Trophoblast cell (in vitro differentiated cells and primary cell): ENCODE data around the gene RNU2-63P.

Source experiments
- DNase-seq, 2 donors: peaks; one replicate each; pipeline ENCODE4 v3.0.0-alpha.2; 2016
- H2AFZ ChIP-seq: 2 replicates; pipeline ENCODE4 v1.6.1; 2013; ENCODE audit warnings: low read length, moderate library complexity, mild to moderate bottlenecking; ENCODE audit not compliant: insufficient read depth, poor library complexity
- H2AK5ac ChIP-seq: 2 replicates; pipeline ENCODE4 v1.6.1; 2013; ENCODE audit warnings: mild to moderate bottlenecking, low read length
- H2BK120ac ChIP-seq: 2 replicates; pipeline ENCODE4 v1.6.1; 2013; ENCODE audit warnings: low read length, mild to moderate bottlenecking, moderate library complexity; ENCODE audit not compliant: insufficient read depth, poor library complexity
- H2BK12ac ChIP-seq: 2 replicates; pipeline ENCODE4 v1.6.1; 2013; ENCODE audit warnings: mild to moderate bottlenecking, low read length, moderate library complexity
- H2BK5ac ChIP-seq: 2 replicates; pipeline ENCODE4 v1.6.1; 2013; ENCODE audit warnings: low read length, low read depth, moderate library complexity, mild to moderate bottlenecking; ENCODE audit not compliant: poor library complexity
- H3K14ac ChIP-seq: 2 replicates; pipeline ENCODE4 v1.6.1; 2013; ENCODE audit warnings: mild to moderate bottlenecking, low read length
- H3K18ac ChIP-seq: 2 replicates; pipeline ENCODE4 v1.6.1; 2013; ENCODE audit warnings: mild to moderate bottlenecking, low read length
- H3K23ac ChIP-seq: 2 replicates; pipeline ENCODE4 v1.6.1; 2013; ENCODE audit warnings: low read length
- H3K27ac ChIP-seq: 2 replicates; pipeline ENCODE4 v1.5.1; 2013; ENCODE audit warnings: low read depth, mild to moderate bottlenecking, inconsistent platforms, low read length, moderate library complexity
- H3K27me3 ChIP-seq: 2 replicates; pipeline ENCODE4 v1.6.1; 2013; ENCODE audit warnings: inconsistent platforms, mild to moderate bottlenecking, low read length, moderate library complexity; ENCODE audit not compliant: insufficient read depth
- H3K36me3 ChIP-seq, 2 experiments: 1 replicate in 1 of 2; 2 replicates in 1 of 2; pipeline ENCODE4 v1.6.1; 2013; ENCODE audit warnings: low read length in 2 of 2, mild to moderate bottlenecking in 2 of 2, moderate library complexity in 1 of 2; ENCODE audit not compliant: insufficient read depth in 2 of 2, control insufficient read depth in 1 of 2
- H3K4ac ChIP-seq: 2 replicates; pipeline ENCODE4 v1.6.1; 2013; ENCODE audit warnings: low read depth, mild to moderate bottlenecking, low read length, moderate library complexity
- H3K4me1 ChIP-seq, 2 experiments: 1 replicate in 1 of 2; 2 replicates in 1 of 2; pipeline ENCODE4 v1.6.1; 2013; ENCODE audit warnings: low read length in 2 of 2, mild to moderate bottlenecking in 2 of 2, moderate library complexity in 1 of 2; ENCODE audit not compliant: insufficient read depth in 2 of 2, control insufficient read depth in 1 of 2
- H3K4me2 ChIP-seq: 2 replicates; pipeline ENCODE4 v1.6.1; 2013; ENCODE audit warnings: inconsistent platforms, mild to moderate bottlenecking, low read length, moderate library complexity
- H3K4me3 ChIP-seq: 2 replicates; pipeline ENCODE4 v1.5.1; 2013; ENCODE audit warnings: mild to moderate bottlenecking, low read depth, low read length, inconsistent platforms
- H3K79me1 ChIP-seq: one replicate; pipeline ENCODE4 v1.6.1; 2013; ENCODE audit warnings: low read length
- H3K79me2 ChIP-seq: 2 replicates; pipeline ENCODE4 v1.6.1; 2013; ENCODE audit warnings: low read length, mild to moderate bottlenecking; ENCODE audit not compliant: control insufficient read depth, insufficient read depth, poor library complexity
- H3K9ac ChIP-seq: 2 replicates; pipeline ENCODE4 v1.6.1; 2013; ENCODE audit warnings: mild to moderate bottlenecking, low read length
- H3K9me3 ChIP-seq: 2 replicates; pipeline ENCODE4 v1.6.1; 2013; ENCODE audit warnings: low read depth, mild to moderate bottlenecking, control low read depth, inconsistent platforms, low read length; ENCODE audit not compliant: insufficient read depth
- H4K12ac ChIP-seq: 2 replicates; pipeline ENCODE4 v1.6.1; 2013; ENCODE audit warnings: low read depth, mild to moderate bottlenecking, low read length, moderate library complexity
- H4K8ac ChIP-seq: 2 replicates; pipeline ENCODE4 v1.6.1; 2013; ENCODE audit warnings: low read depth, mild to moderate bottlenecking, low read length, moderate library complexity
- H4K91ac ChIP-seq: one replicate; pipeline ENCODE4 v1.6.1; 2013; ENCODE audit warnings: low read depth, mild to moderate bottlenecking, low read length, moderate library complexity
- WGBS: extraction: QIAGEN DNeasy Blood & Tissue Kit; methylation state at CpG from one replicate; pipeline ENCODE4 v1.1.7; 2013; ENCODE audit warnings: missing lambda C conversion rate; ENCODE audit not compliant: insufficient read length, insufficient coverage; ENCODE audit errors: extremely low coverage; 5-methylcytosine and 5-hydroxymethylcytosine counted together

Gene RNU2-63P

GRCh38 chr2:88027697-88028389 lies 11.5 kb upstream of the RNU2-63P start:
- Histone ChIP-seq H3K9ac (no peak overlapping the region), H2AFZ (no peak overlapping the region), H3K79me2 (no peaks in the 10 kb centered on the region), H3K18ac (no peak overlapping the region), H4K12ac (no peak overlapping the region), H3K4me3 (no peak overlapping the region), H3K9me3 (no peaks in the 10 kb centered on the region), H2BK5ac (no peak overlapping the region), H3K4ac (no peak overlapping the region), H3K4me2 (no peak overlapping the region), H3K36me3 (peaks cover 5 to 11% of the 10 kb centered on the region in 2 experiments), H4K8ac (no peak overlapping the region), H3K27ac (no peak overlapping the region), H2AK5ac (no peak overlapping the region), H2BK12ac (no peak overlapping the region), H3K79me1 (peaks cover 2% of the 10 kb centered on the region), H2BK120ac (no peak overlapping the region), H3K23ac (no peak overlapping the region), H3K4me1 (no peaks in the 10 kb centered on the region), H4K91ac (no peak overlapping the region), H3K14ac (no peak overlapping the region), H3K27me3 (no peaks in the 10 kb centered on the region)
- WGBS = no CpG with 5 or more reads among the region's 10 CpGs
- no peak for DNase-seq

DNA sequence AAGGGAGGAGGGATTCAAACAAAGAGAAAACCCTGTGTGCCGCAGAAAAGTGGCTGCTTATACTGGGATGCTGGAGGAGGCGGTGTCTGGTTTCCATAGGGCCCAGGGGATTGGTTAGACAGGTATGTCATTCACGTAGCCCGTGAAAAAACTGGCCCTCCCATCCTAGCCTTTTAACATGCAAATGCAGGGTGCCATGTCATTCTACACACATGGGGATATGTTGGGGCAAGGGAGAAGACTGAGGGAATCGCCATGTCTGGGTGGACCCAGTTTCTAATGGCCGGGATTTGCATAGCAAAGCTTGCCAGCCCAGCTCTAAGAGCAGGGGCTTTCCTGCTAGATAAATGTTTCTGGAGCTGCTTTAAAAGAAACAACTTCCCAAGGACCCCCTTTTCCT lies 8.2 kb upstream of the RNU2-63P start:
- H2AK5ac ChIP-seq = no peak overlapping the region
- no peaks in the 10 kb centered on the region for H3K27me3 ChIP-seq
- no peak overlapping the region for H3K4me3 ChIP-seq
- no peak overlapping the region for H2BK12ac ChIP-seq
- no peak overlapping the region for H3K27ac ChIP-seq
- no peak overlapping the region for H3K4ac ChIP-seq
- no peak overlapping the region for H4K91ac ChIP-seq
- H3K4me1 ChIP-seq = no peaks in the 10 kb centered on the region
- no peak overlapping the region for H2AFZ ChIP-seq
- no peak overlapping the region for H3K23ac ChIP-seq
- peaks cover 0 to 7% of the 10 kb centered on the region in 2 experiments for H3K36me3 ChIP-seq
- H3K9me3 ChIP-seq = no peaks in the 10 kb centered on the region
- peaks cover 2% of the 10 kb centered on the region for H3K79me1 ChIP-seq
- no peak overlapping the region for H2BK120ac ChIP-seq
- H3K9ac ChIP-seq = no peak overlapping the region
- no peak for DNase-seq
- H3K4me2 ChIP-seq = peak overlapping the region; percentile 52
- H2BK5ac ChIP-seq = no peak overlapping the region
- no CpG with 5 or more reads among the region's 6 CpGs for WGBS
- no peaks in the 10 kb centered on the region for H3K79me2 ChIP-seq
- H4K8ac ChIP-seq = no peak overlapping the region
- no peak overlapping the region for H3K14ac ChIP-seq
- no peak overlapping the region for H3K18ac ChIP-seq
- H4K12ac ChIP-seq = no peak overlapping the region

DNA sequence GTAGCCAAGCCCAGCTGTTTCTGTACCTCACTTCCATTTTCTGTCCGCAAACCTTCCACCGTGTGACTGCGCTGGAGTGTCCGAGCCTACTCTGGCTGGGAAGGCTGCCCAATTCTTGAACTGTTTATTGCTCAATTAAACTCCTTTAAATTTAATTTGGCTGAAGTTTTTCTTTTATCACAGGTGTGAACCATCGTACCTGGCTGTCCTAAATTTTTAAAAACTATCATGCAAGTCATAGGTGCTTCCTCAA lies 6.2 kb upstream of the RNU2-63P start:
- Histone ChIP-seq H2AK5ac (no peak overlapping the region), H2BK120ac (no peak overlapping the region), H3K4ac (no peak overlapping the region), H3K18ac (no peak overlapping the region), H3K4me3 (no peak overlapping the region), H3K27ac (no peak overlapping the region), H2AFZ (no peak overlapping the region), H2BK5ac (no peak overlapping the region), H3K27me3 (no peaks in the 10 kb centered on the region), H3K79me2 (peaks cover 2% of the 10 kb centered on the region), H2BK12ac (no peak overlapping the region), H3K14ac (no peak overlapping the region), H3K9ac (no peak overlapping the region), H3K9me3 (no peaks in the 10 kb centered on the region), H3K79me1 (peaks cover 2% of the 10 kb centered on the region), H4K91ac (no peak overlapping the region), H3K4me1 (peaks cover 5 to 10% of the 10 kb centered on the region in 2 experiments), H3K4me2 (no peak overlapping the region), H4K12ac (no peak overlapping the region), H3K36me3 (no peaks in the 10 kb centered on the region), H4K8ac (no peak overlapping the region), H3K23ac (no peak overlapping the region)
- DNase-seq = no peak
- WGBS = no CpG with 5 or more reads among the region's 5 CpGs

GRCh38 chr2:88019985-88020384 lies 3.6 kb upstream of the RNU2-63P start:
- no peak overlapping the region for H4K91ac ChIP-seq
- no peak overlapping the region for H3K23ac ChIP-seq
- H2AFZ ChIP-seq = no peak overlapping the region
- H4K8ac ChIP-seq = no peak overlapping the region
- H2BK12ac ChIP-seq = no peak overlapping the region
- DNase-seq = peak; percentile 42 to 58
- H3K4ac ChIP-seq = no peak overlapping the region
- H3K36me3 ChIP-seq = no peaks in the 10 kb centered on the region
- H3K27ac ChIP-seq = no peak overlapping the region
- H3K9ac ChIP-seq = no peak overlapping the region
- no peak overlapping the region for H3K14ac ChIP-seq
- H3K18ac ChIP-seq = no peak overlapping the region
- H3K4me3 ChIP-seq = no peak overlapping the region
- H3K9me3 ChIP-seq = no peaks in the 10 kb centered on the region
- H3K4me1 ChIP-seq = peaks cover 9 to 13% of the 10 kb centered on the region in 2 experiments
- H2AK5ac ChIP-seq = no peak overlapping the region
- H3K79me1 ChIP-seq = peaks cover 10% of the 10 kb centered on the region
- no peak overlapping the region for H3K4me2 ChIP-seq
- H2BK120ac ChIP-seq = no peak overlapping the region
- no peak overlapping the region for H2BK5ac ChIP-seq
- peaks cover 5% of the 10 kb centered on the region for H3K79me2 ChIP-seq
- WGBS = no CpG with 5 or more reads among the region's 3 CpGs
- H4K12ac ChIP-seq = no peak overlapping the region
- H3K27me3 ChIP-seq = no peaks in the 10 kb centered on the region
